GM06990 (cell line): ENCODE data around the gene TMEM222.

ENCODE experiments used
- DNase-seq: peaks from one replicate; pipeline ENCODE4 v3.0.0-alpha.2; 2011; ENCODE audit not compliant: insufficient read length; ENCODE audit errors: extremely low read depth
- H3K27me3 ChIP-seq: replicated peaks from 2 replicates; pipeline ENCODE4 v1.6.0; 2011; ENCODE audit warnings: low read length; ENCODE audit not compliant: control insufficient read depth, insufficient read depth
- H3K36me3 ChIP-seq: 2 replicates; pipeline ENCODE4 v1.5.1; 2011; ENCODE audit warnings: low read length; ENCODE audit not compliant: control insufficient read depth, insufficient read depth
- H3K4me3 ChIP-seq: replicated peaks from 2 replicates; pipeline ENCODE4 v1.5.1; 2011; ENCODE audit warnings: low read depth, mild to moderate bottlenecking, control low read depth, low read length
- TF ChIP-seq, protein P1 (sequence below): IDR thresholded peaks from 2 replicates; pipeline ENCODE4 v1.5.1; 2011; ENCODE audit warnings: low read length, control low read depth, mild to moderate bottlenecking, inconsistent platforms; ENCODE audit not compliant: insufficient read depth, poor library complexity, severe bottlenecking

The TMEM222 gene

DNA sequence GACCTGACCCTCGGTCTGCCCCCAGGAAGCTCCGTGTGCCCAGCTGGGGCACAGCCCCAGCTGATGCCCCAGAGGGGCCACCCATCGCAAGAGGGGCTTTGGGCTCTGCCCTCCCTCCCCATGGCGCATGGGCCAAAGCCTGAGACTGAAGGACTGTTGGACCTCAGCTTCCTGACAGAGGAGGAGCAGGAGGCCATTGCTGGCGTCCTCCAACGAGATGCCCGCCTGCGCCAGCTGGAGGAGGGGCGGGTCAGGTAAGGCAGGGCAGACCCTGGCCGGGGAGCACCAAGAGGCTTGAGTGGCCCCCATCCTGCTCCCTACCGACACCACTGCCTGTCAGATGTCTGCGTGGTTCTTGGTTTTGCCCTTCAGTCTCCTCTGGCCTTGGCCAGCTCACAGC, 23.3 kb downstream of the TMEM222 start:
- H3K4me3 ChIP-seq: no peak overlapping the region
- TF ChIP-seq, protein P1, sequence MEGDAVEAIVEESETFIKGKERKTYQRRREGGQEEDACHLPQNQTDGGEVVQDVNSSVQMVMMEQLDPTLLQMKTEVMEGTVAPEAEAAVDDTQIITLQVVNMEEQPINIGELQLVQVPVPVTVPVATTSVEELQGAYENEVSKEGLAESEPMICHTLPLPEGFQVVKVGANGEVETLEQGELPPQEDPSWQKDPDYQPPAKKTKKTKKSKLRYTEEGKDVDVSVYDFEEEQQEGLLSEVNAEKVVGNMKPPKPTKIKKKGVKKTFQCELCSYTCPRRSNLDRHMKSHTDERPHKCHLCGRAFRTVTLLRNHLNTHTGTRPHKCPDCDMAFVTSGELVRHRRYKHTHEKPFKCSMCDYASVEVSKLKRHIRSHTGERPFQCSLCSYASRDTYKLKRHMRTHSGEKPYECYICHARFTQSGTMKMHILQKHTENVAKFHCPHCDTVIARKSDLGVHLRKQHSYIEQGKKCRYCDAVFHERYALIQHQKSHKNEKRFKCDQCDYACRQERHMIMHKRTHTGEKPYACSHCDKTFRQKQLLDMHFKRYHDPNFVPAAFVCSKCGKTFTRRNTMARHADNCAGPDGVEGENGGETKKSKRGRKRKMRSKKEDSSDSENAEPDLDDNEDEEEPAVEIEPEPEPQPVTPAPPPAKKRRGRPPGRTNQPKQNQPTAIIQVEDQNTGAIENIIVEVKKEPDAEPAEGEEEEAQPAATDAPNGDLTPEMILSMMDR: no peak
- no peak for DNase-seq
- H3K36me3 ChIP-seq: peaks cover 2% of the 10 kb centered on the region
- no peaks in the 10 kb centered on the region for H3K27me3 ChIP-seq

DNA sequence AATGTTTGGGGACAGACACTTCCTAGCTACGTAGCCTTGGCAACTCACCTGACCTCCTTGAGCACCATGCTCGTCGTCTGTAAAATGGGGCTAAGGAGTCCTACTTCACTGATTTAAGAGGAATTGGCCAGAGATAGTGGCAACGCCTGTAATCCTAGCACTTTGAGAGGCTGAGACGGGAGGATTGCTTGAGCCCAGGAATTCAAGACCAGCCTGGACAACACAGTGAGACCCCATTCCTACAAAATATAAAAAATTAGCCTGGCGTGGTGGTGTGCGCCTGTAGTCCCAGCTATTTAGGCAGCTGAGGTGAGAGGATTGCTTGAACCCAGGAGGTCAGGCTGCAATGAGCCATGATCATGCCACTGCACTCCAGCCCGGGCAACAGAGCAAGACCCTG, 24.4 kb downstream of the TMEM222 start:
- no peak overlapping the region for H3K4me3 ChIP-seq
- TF ChIP-seq, protein P1: no peak
- no peaks in the 10 kb centered on the region for H3K27me3 ChIP-seq
- DNase-seq: no peak
- H3K36me3 ChIP-seq: peaks cover 6% of the 10 kb centered on the region

DNA sequence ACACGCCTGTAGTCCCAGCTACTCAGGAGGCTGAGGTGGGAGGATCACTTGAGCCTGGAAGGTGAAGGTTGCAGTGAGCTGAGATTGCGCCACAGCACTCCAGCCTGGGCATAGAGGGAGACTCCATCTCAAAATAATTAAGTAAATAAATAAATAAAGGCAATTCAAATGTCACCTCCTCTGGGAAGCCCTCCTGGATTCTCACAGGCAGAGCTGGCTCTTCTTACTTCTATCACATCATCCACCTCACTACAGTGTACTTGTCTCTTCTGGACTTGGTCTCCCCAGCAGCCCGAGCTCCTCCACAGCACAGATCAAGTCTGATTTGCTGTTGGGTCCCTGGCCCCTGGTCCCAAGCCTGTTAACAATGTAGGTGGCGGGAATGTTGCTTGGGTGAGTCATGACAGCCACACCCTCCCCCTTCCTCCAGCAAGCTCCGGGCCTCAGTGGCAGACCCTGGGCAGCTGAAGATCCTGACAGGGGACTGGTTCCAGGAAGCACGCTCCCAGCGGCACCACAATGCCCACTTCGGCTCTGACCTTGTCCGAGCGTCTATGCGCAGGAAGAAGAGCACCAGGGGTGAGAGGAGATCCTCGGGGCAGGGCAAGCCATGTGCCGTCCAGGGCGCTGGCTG, 25.1 kb downstream of the TMEM222 start:
- Histone ChIP-seq H3K36me3 (peaks cover 6% of the 10 kb centered on the region), H3K4me3 (no peak overlapping the region), H3K27me3 (no peaks in the 10 kb centered on the region)
- no peak for DNase-seq
- TF ChIP-seq, protein P1: no peak

DNA sequence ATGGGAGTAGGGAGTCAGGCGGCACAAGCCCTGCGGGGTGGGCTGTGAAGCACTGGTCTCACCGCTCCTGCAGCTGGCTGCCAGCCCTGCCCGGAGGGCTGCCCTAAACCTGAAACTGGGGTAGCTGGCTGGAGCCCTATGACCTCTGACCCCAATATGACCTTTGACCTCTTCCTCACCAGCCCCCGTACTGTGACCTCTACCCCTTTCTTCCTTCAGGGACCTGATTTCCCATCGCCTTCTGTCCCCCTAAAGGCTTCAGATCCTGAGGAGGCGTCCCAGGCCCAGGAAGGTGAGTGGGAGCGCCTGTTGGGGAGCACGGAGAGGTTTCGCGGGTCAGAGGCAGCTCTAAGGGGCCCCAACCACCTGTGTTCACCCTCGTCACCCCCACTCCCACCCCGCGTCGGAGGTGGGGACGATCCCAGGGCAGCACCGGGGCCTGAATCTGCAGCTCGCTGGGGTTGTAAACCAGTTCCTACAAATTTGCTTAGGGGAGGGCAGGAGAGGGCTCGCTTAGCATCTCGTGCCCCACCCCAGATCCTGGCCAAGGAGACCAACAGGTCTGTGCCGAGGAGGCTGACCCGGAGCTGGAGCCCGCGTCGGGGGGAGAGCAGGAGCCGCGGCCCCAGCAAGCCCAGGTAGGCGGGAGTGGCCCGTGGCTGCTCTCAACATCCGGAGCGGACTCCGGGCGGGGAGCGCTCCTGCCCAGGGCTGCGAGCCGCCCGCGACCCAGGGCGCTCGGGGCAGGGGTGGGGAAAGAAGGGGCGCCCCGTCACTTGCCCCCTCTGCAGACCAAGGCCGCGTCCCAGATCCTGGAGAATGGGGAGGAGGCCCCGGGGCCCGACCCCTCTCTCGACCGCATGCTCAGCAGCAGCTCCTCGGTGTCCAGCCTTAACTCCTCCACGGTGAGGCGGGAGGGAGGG, 27.2 kb downstream of the TMEM222 start:
- TF ChIP-seq, protein P1: no peak
- no peak for DNase-seq
- H3K36me3 ChIP-seq: peaks cover 6% of the 10 kb centered on the region

DNA sequence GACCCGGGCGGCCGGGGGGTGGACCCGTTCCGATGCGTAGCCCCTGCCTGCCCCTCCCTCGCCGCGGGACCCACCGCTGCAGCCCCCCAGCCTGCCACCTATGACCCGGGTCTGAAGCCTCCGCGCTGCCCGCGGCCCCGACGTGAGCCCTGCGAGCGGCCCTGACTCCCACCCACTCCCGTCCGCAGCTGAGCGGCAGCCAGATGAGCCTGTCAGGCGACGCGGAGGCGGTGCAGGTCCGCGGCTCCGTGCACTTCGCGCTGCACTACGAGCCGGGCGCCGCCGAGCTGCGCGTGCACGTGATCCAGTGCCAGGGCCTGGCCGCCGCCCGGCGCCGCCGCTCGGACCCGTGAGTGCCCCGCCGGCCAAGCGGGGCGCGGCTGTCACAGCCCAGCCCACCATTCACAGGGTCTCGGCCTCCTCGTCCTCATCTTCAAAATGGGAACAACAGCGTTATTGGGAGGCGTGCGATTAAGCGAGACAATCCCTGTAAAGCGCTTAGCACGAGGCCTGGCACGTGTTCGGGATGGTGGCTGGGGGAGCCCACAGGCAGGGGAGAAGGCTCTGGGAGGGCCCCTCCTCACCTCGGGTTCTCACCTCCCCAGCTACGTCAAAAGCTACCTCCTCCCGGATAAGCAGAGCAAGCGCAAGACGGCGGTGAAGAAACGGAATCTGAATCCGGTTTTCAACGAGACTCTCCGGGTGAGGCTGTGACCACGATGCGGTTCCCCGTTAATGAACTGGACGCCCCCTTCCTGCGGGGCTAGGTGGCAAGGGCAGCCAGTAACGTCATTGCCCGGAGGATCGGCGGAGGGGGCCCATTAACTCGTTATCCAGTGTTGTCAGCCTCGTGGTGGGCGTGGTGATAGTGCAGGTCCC, 28.1 kb downstream of the TMEM222 start:
- no peak for DNase-seq
- H3K36me3 ChIP-seq: peaks cover 6% of the 10 kb centered on the region
- no peak overlapping the region for H3K4me3 ChIP-seq
- TF ChIP-seq, protein P1: no peak
- no peaks in the 10 kb centered on the region for H3K27me3 ChIP-seq

More for the DNA sequence above, 27.2 kb downstream of the TMEM222 start:
- no peak overlapping the region for H3K4me3 ChIP-seq
- H3K27me3 ChIP-seq: no peaks in the 10 kb centered on the region
